Activated CD4-positive, alpha-beta memory T cell treated with anti-CD3 and anti-CD28 coated beads for 36 hours (primary cell): ENCODE data around the gene ODAD3. TPM values are rescaled to one million over a fixed set of nuclear protein-coding genes. Genes with fewer than 3 reads are reported as not detected.
"Not testable (repeated sequence)": the region's sequence is repeated elsewhere in the genome, so short reads cannot be mapped to it uniquely, and the experiment has no call there.

Source experiments
- CTCF ChIA-PET: fragments of 350-600 bp; sonication (Branson Sonifier 250); formaldehyde crosslinking; loops from one replicate; lab custom pipeline; 2021; ENCODE audit warnings: antibody characterized with exemption, inconsistent platforms; lab: Charles Lee
- POLR2A ChIA-PET: fragments of 350-600 bp; sonication (Branson Sonifier 250); formaldehyde crosslinking; loops from one replicate; lab custom pipeline; 2021; ENCODE audit warnings: antibody characterized with exemption; lab: Charles Lee
- DNase-seq: peaks from one replicate; pipeline ENCODE4 v3.0.0-alpha.2; 2020
- H3K27ac Mint-ChIP-seq: one replicate; pipeline ENCODE4 v1.8.0; 2021; ENCODE audit warnings: mixed read lengths
- H3K27me3 Mint-ChIP-seq: one replicate; pipeline ENCODE4 v1.8.0; 2021; ENCODE audit warnings: mixed read lengths
- H3K36me3 Mint-ChIP-seq: one replicate; pipeline ENCODE4 v1.8.0; 2021; ENCODE audit warnings: mixed read lengths
- H3K4me1 Mint-ChIP-seq: one replicate; pipeline ENCODE4 v1.8.0; 2021; ENCODE audit warnings: low read depth, mixed read lengths
- H3K4me3 Mint-ChIP-seq: one replicate; pipeline ENCODE4 v1.8.0; 2021; ENCODE audit warnings: mild to moderate bottlenecking, mixed read lengths
- H3K9me3 Mint-ChIP-seq: one replicate; pipeline ENCODE4 v1.8.0; 2021; ENCODE audit warnings: mixed read lengths
- intact Hi-C: fragments of 100-400 bp; cut with micrococcal nuclease; formaldehyde crosslinking; loops from one replicate; pipeline ENCODE4 v1.15.1; 2023
- total RNA-seq, 2 experiments: library from RNA; stranded (reverse); gene quantifications; one replicate each; pipeline ENCODE4 v1.2.3, GENCODE V29; 2021

The ODAD3 gene
- total RNA-seq, 2 experiments from 2014 or later: 0.15 to 0.26 TPM

GRCh38 chr19:11416346-11417052, 18.4 kb downstream of the ODAD3 start:
- no peak for DNase-seq
- CTCF ChIA-PET: interaction anchor here (1.0 kb wide), 1 partner anchor 35 kb away, joined by 3 read pairs; no protein-coding TSS in a partner anchor
- Mint-ChIP-seq H3K27me3 (peaks cover 26% of the 10 kb centered on the region), H3K4me1 (peaks cover 17% of the 10 kb centered on the region), H3K36me3 (no peaks in the 10 kb centered on the region), H3K4me3 (no peak overlapping the region), H3K9me3 (no peaks in the 10 kb centered on the region), H3K27ac (no peak overlapping the region)
- intact Hi-C loops: no loop called here
- POLR2A ChIA-PET: interaction anchor here (0.7 kb wide), 1 partner anchor 10 kb away, joined by 3 read pairs; no protein-coding TSS in a partner anchor

- POLR2A ChIA-PET: no interaction called here
- no peak for DNase-seq
- Mint-ChIP-seq H3K9me3 (no peaks in the 10 kb centered on the region), H3K4me3 (no peak overlapping the region), H3K27me3 (peaks cover 19% of the 10 kb centered on the region), H3K4me1 (peaks cover 5% of the 10 kb centered on the region), H3K27ac (no peak overlapping the region), H3K36me3 (no peaks in the 10 kb centered on the region)
- CTCF ChIA-PET: no interaction called here
- intact Hi-C loops: no loop called here
These were observed 20.4 kb downstream of the ODAD3 start for GRCh38 chr19:11414544-11414943.

GRCh38 chr19:11410682-11411081, 24.2 kb downstream of the ODAD3 start:
- DNase-seq: no peak
- intact Hi-C loops: no loop called here
- Mint-ChIP-seq H3K9me3 (no peaks in the 10 kb centered on the region), H3K27ac (no peak overlapping the region), H3K4me3 (no peak overlapping the region), H3K27me3 (peaks cover 11% of the 10 kb centered on the region), H3K36me3 (no peaks in the 10 kb centered on the region), H3K4me1 (no peaks in the 10 kb centered on the region)
- ChIA-PET POLR2A (no interaction called here), CTCF (no interaction called here)

GRCh38 chr19:11408591-11408990, 26.3 kb downstream of the ODAD3 start:
- H3K27ac Mint-ChIP-seq: no peak overlapping the region
- ChIA-PET POLR2A (no interaction called here), CTCF (no interaction called here)
- no peaks in the 10 kb centered on the region for H3K36me3 Mint-ChIP-seq
- intact Hi-C loops: no loop called here
- DNase-seq: no peak
- H3K9me3 Mint-ChIP-seq: no peaks in the 10 kb centered on the region
- H3K4me1 Mint-ChIP-seq: no peaks in the 10 kb centered on the region
- peaks cover 11% of the 10 kb centered on the region for H3K27me3 Mint-ChIP-seq
- H3K4me3 Mint-ChIP-seq: no peak overlapping the region

- H3K36me3 Mint-ChIP-seq, H3K4me3 Mint-ChIP-seq, H3K4me1 Mint-ChIP-seq, DNase-seq, H3K27ac Mint-ChIP-seq, intact Hi-C loops, H3K9me3 Mint-ChIP-seq: not testable (repeated sequence)
- CTCF ChIA-PET: interaction anchor here (0.7 to 1.5 kb wide), 2 partner anchors 25 to 29 kb away, joined by 3 to 4 read pairs; no protein-coding TSS in a partner anchor
- POLR2A ChIA-PET: interaction anchor here (1.1 kb wide), 1 partner anchor 9 kb away, joined by 3 read pairs; no protein-coding TSS in a partner anchor
- H3K27me3 Mint-ChIP-seq: peaks cover 11% of the 10 kb centered on the region
These were observed 28.2 kb downstream of the ODAD3 start for GRCh38 chr19:11406703-11407236.

- Mint-ChIP-seq H3K27ac (no peak overlapping the region), H3K27me3 (peaks cover 8% of the 10 kb centered on the region), H3K4me3 (no peak overlapping the region), H3K4me1 (no peaks in the 10 kb centered on the region), H3K9me3 (no peaks in the 10 kb centered on the region), H3K36me3 (no peaks in the 10 kb centered on the region)
- intact Hi-C loops: no loop called here
- DNase-seq: peak; percentile 58
- ChIA-PET POLR2A (interaction anchor here (1.1 kb wide), 1 partner anchor 10 kb away, joined by 3 read pairs; no protein-coding TSS in a partner anchor), CTCF (interaction anchor here (0.7 to 1.5 kb wide), 3 partner anchors 29 to 114 kb away, joined by 3 to 4 read pairs (median 3); no protein-coding TSS in a partner anchor)
These were observed 28.9 kb downstream of the ODAD3 start for GRCh38 chr19:11405846-11406643.

- Mint-ChIP-seq H3K9me3 (no peaks in the 10 kb centered on the region), H3K4me1 (no peaks in the 10 kb centered on the region), H3K4me3 (no peak overlapping the region), H3K27me3 (peaks cover 8% of the 10 kb centered on the region), H3K27ac (no peak overlapping the region), H3K36me3 (no peaks in the 10 kb centered on the region)
- DNase-seq: no peak
- intact Hi-C loops: no loop called here
- ChIA-PET CTCF (interaction anchor here (1.1 kb wide), 1 partner anchor 78 kb away, joined by 3 read pairs; no protein-coding TSS in a partner anchor), POLR2A (no interaction called here)
These were observed 30.2 kb downstream of the ODAD3 start for GRCh38 chr19:11404588-11405222.

- intact Hi-C loops: no loop called here
- CTCF ChIA-PET: interaction anchor here (2.5 kb wide), 1 partner anchor 21 kb away, joined by 7 read pairs; no protein-coding TSS in a partner anchor
- Mint-ChIP-seq H3K27me3 (peaks cover 2% of the 10 kb centered on the region), H3K9me3 (no peaks in the 10 kb centered on the region), H3K36me3 (no peaks in the 10 kb centered on the region), H3K27ac (no peak overlapping the region), H3K4me1 (no peaks in the 10 kb centered on the region), H3K4me3 (no peak overlapping the region)
- POLR2A ChIA-PET: interaction anchor here (0.5 to 1.1 kb wide), 2 partner anchors 21 to 140 kb away, joined by 3 read pairs; no protein-coding TSS in a partner anchor
- DNase-seq: no peak
These were observed 32.9 kb downstream of the ODAD3 start for GRCh38 chr19:11401808-11402543.

- H3K27ac Mint-ChIP-seq: peak overlapping the region; percentile 9
- no peaks in the 10 kb centered on the region for H3K4me1 Mint-ChIP-seq
- intact Hi-C loops: no loop called here
- no peaks in the 10 kb centered on the region for H3K9me3 Mint-ChIP-seq
- ChIA-PET CTCF (interaction anchor here (0.6 kb wide), 1 partner anchor 79 kb away, joined by 5 read pairs; no protein-coding TSS in a partner anchor), POLR2A (no interaction called here)
- no peaks in the 10 kb centered on the region for H3K36me3 Mint-ChIP-seq
- DNase-seq: no peak
- peaks cover 2% of the 10 kb centered on the region for H3K27me3 Mint-ChIP-seq
- no peak overlapping the region for H3K4me3 Mint-ChIP-seq
These were observed 34.1 kb downstream of the ODAD3 start for GRCh38 chr19:11400798-11401197.

GRCh38 chr19:11399667-11400066, 35.3 kb downstream of the ODAD3 start:
- no peak overlapping the region for H3K27ac Mint-ChIP-seq
- peaks cover 6% of the 10 kb centered on the region for H3K27me3 Mint-ChIP-seq
- DNase-seq: no peak
- POLR2A ChIA-PET: no interaction called here
- no peaks in the 10 kb centered on the region for H3K4me1 Mint-ChIP-seq
- intact Hi-C loops: no loop called here
- no peaks in the 10 kb centered on the region for H3K9me3 Mint-ChIP-seq
- no peaks in the 10 kb centered on the region for H3K36me3 Mint-ChIP-seq
- CTCF ChIA-PET: no interaction called here
- H3K4me3 Mint-ChIP-seq: no peak overlapping the region

GRCh38 chr19:11397089-11397610, 37.8 kb downstream of the ODAD3 start:
- Mint-ChIP-seq H3K9me3 (no peaks in the 10 kb centered on the region), H3K27me3 (peaks cover 6% of the 10 kb centered on the region), H3K36me3 (no peaks in the 10 kb centered on the region), H3K4me3 (no peak overlapping the region), H3K4me1 (no peaks in the 10 kb centered on the region), H3K27ac (no peak overlapping the region)
- DNase-seq: no peak
- intact Hi-C loops: no loop called here
- ChIA-PET POLR2A (no interaction called here), CTCF (no interaction called here)
